Adrenal gland (tissue), 5 donors: Measurements from ENCODE around the gene GLP1R.

Experiments used
- POLR2A ChIP-seq, 2 donors: fragments of 450-650 bp; IDR thresholded peaks; one replicate each; pipeline ENCODE4 v1.6.1; 2017; ENCODE audit warnings: antibody characterized with exemption in 2 of 2, mild to moderate bottlenecking in 2 of 2, moderate library complexity in 1 of 2
- TF ChIP-seq, protein P1 (sequence below), 6 experiments: fragments of 450-650 bp in 4 of 6; fragments of 200-600 bp in 2 of 6; sonication (generic) in 1 of 6; IDR thresholded peaks; 1 replicate in 5 of 6; 2 replicates in 1 of 6; pipeline versions ENCODE4 v1.5.1 to v1.8.0; 2016 to 2021; ENCODE audit warnings: antibody characterized with exemption in 6 of 6, mild to moderate bottlenecking in 2 of 6, moderate library complexity in 1 of 6
- donor health status: DM: no; HTN: no; CAD: no.

DNA sequence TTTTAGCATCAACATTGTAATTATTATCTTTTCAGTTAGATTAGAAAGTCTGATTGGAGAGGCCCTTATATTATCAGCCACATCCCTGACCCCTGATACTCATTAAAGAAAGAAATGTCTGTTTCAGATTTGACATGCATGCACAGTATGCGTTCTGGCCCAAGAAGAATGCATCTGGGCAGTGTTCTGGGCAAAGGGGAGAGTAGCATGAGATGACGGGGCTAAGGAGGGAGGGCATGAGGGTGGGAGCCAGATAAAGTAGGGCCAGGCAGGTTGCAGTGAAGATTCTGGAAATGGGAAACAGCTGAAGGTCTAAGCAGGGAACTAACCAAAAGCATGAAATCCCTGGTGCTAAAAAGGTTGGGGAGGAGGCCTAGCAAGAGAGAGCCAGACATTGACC is 59.1 kb downstream of the GLP1R start:
- TF ChIP-seq, protein P1, sequence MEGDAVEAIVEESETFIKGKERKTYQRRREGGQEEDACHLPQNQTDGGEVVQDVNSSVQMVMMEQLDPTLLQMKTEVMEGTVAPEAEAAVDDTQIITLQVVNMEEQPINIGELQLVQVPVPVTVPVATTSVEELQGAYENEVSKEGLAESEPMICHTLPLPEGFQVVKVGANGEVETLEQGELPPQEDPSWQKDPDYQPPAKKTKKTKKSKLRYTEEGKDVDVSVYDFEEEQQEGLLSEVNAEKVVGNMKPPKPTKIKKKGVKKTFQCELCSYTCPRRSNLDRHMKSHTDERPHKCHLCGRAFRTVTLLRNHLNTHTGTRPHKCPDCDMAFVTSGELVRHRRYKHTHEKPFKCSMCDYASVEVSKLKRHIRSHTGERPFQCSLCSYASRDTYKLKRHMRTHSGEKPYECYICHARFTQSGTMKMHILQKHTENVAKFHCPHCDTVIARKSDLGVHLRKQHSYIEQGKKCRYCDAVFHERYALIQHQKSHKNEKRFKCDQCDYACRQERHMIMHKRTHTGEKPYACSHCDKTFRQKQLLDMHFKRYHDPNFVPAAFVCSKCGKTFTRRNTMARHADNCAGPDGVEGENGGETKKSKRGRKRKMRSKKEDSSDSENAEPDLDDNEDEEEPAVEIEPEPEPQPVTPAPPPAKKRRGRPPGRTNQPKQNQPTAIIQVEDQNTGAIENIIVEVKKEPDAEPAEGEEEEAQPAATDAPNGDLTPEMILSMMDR (IDR thresholded peaks at IDR 0.05) = no peak
- TF ChIP-seq POLR2A (IDR thresholded peaks at IDR 0.05) = no peak
